IgD-negative memory B cell (primary cell): ENCODE results near the gene SEC23IP. TPM values are rescaled to one million over a fixed set of nuclear protein-coding genes. Genes with fewer than 3 reads are reported as not detected.

Experiments used
- H3K27ac Mint-ChIP-seq, 3 donors: one replicate each; pipeline ENCODE4 v1.8.0; 2020 to 2022; ENCODE audit warnings: mild to moderate bottlenecking in 3 of 3, mixed read lengths in 3 of 3, moderate library complexity in 1 of 3
- H3K27me3 Mint-ChIP-seq: one replicate; pipeline ENCODE4 v1.8.0; 2021; ENCODE audit warnings: mixed read lengths
- H3K36me3 Mint-ChIP-seq: one replicate; pipeline ENCODE4 v1.8.0; 2020; ENCODE audit warnings: mild to moderate bottlenecking, mixed read lengths
- H3K4me1 Mint-ChIP-seq, 3 donors: one replicate each; pipeline ENCODE4 v1.8.0; 2020 to 2022; ENCODE audit warnings: mixed read lengths in 3 of 3, mild to moderate bottlenecking in 1 of 3
- H3K4me3 Mint-ChIP-seq, 4 donors: one replicate each; pipeline ENCODE4 v1.8.0; 2020 to 2022; ENCODE audit warnings: mild to moderate bottlenecking in 4 of 4, mixed read lengths in 4 of 4, moderate library complexity in 3 of 4
- H3K9me3 Mint-ChIP-seq, 3 donors: one replicate each; pipeline ENCODE4 v1.8.0; 2020 to 2021; ENCODE audit warnings: mixed read lengths in 3 of 3, mild to moderate bottlenecking in 1 of 3
- polyA plus RNA-seq: library from polyadenylated mRNA; unstranded; fragments of 300-500 nt; fragmentation: Illumina TruSeq; gene quantifications from one replicate; pipeline ENCODE4 v1.2.3, GENCODE V29; 2021

SEC23IP gene
- polyA plus RNA-seq, 1 donor from 2014 or later, result 42.4 TPM

DNA sequence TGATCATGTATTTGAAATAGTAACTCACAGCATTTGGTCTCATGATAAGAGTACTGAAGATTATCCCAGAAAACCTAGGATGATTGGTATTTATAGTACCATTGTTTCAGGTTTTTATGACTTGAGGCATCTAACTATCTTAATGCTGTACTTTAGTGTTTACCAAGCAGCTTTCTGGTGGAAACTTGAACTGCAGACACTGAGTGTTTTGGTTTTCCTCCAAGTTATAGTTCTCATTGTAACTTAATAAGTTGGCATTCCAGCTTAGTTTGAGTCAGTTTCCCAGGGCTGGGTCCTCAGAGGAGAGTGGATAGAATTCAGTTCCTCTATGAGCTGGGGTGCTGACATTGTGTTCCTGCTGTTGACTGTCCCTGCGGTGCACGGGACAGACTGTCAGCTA is 50.4 kb downstream of the SEC23IP start:
- no peaks in the 10 kb centered on the region for H3K27me3 Mint-ChIP-seq
- H3K27ac Mint-ChIP-seq, result no peak overlapping the region
- peaks cover 0 to 2% (median 0%) of the 10 kb centered on the region in 3 donors for H3K4me1 Mint-ChIP-seq
- H3K36me3 Mint-ChIP-seq, result peaks cover 27% of the 10 kb centered on the region
- no peak overlapping the region for H3K4me3 Mint-ChIP-seq
- H3K9me3 Mint-ChIP-seq, result no peaks in the 10 kb centered on the region

DNA sequence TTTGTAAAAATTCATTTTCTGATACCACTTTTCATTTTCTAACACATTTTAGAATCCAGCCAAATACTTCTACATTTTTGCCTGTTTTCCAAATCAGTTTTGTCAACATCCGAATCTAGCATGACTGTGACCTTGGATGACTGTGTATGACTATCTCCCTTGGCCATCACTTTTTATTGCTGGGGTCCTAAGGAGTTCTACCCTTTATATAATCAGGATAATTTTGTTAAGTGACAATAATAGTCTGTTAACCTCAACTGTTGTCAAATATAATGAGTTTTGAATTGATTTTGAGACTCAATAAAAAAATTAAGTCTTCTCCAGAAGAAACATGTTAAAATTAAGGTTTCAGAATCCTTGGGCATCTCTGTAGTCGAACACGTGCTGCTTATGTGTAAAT is 53.3 kb downstream of the SEC23IP start:
- Mint-ChIP-seq H3K27me3 (no peaks in the 10 kb centered on the region), H3K4me3 (no peak overlapping the region), H3K27ac (no peak overlapping the region), H3K9me3 (no peaks in the 10 kb centered on the region), H3K36me3 (peaks cover 29% of the 10 kb centered on the region), H3K4me1 (no peaks in the 10 kb centered on the region)

DNA sequence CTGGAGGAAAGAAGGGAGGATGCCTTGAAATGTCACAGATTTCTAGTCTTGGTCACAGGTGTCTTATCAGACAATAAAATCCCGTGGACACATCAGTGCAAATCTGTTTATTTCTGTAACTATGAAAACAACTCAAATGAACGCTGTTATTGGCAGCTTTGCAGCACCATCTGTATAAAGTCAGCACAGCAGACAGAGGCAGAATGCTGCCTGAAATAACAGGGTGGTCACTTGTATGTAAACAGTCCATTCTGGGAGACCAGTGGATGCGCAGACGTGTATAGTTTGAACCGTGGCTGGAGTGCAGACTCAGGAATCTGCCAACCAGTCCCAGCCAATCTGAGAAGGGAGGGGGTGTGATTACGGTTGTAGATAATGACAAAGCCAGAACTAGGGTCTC is 54.8 kb downstream of the SEC23IP start:
- Mint-ChIP-seq H3K27me3 (no peaks in the 10 kb centered on the region), H3K4me1 (no peaks in the 10 kb centered on the region), H3K4me3 (no peak overlapping the region), H3K36me3 (peaks cover 23% of the 10 kb centered on the region), H3K27ac (no peak overlapping the region), H3K9me3 (no peaks in the 10 kb centered on the region)

DNA sequence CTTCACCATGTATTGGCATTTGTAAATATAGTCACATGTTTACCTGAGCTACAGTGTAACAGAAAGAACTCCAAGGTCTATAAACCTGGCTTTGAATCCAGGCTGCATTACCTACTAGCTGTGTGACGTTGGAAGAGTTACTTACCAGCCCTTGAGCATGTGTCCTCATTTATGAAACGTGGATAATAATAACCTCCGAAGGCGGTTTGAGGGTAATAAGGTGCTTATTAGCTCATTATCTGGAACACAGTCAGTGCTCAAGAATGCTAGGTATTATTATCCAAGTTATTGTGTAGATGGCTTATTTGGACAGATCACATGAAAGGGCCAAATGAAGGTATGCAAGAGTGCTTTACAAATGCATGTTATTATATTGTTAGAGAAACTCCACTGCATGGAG is 64.9 kb downstream of the SEC23IP start:
- Mint-ChIP-seq H3K9me3 (no peaks in the 10 kb centered on the region), H3K36me3 (peaks cover 6% of the 10 kb centered on the region), H3K4me1 (no peaks in the 10 kb centered on the region), H3K4me3 (no peak overlapping the region), H3K27me3 (no peaks in the 10 kb centered on the region), H3K27ac (no peak overlapping the region)

DNA sequence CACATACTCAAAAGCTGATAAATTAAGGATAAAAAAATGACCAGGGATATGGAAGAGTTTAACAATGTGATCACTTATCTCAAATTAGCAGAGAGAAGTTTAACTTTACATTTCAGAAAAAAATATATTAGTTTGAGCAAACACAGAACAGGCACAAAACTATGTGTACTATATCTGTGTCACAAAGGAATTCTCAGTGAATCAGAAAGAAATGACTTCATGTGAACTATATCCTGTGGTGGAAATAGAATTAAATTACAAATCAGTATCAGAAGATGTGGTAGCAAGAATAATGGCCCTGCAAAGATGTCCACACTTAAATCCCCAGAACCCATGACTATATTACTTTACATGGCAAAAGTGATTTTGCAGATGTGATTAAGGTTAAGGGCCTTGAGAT is 70.3 kb downstream of the SEC23IP start:
- H3K27me3 Mint-ChIP-seq, result peaks cover 5% of the 10 kb centered on the region
- H3K27ac Mint-ChIP-seq, result no peak overlapping the region
- H3K36me3 Mint-ChIP-seq, result peaks cover 5% of the 10 kb centered on the region
- peaks cover 9 to 14% (median 11%) of the 10 kb centered on the region in 3 donors for H3K9me3 Mint-ChIP-seq
- H3K4me3 Mint-ChIP-seq, result no peak overlapping the region
- no peaks in the 10 kb centered on the region for H3K4me1 Mint-ChIP-seq

DNA sequence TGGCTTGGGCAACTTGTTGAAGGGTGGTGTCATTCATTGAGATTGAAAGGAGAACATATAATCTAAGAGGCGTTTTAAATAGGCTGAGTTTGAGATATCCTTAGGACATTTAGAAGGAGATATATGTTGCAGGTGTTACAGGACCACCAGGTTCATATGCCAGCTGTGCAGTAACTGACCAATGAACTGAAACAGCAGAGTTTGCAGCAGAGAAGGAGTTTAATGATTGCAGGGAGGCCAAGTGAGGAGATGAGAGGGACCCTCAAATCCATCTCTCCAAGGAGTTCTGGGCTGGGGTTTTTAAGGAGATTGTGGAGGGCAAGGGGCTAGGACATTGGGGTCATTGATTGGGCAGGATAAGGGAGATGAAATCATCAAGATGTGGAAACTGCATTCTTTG is 74.5 kb downstream of the SEC23IP start:
- Mint-ChIP-seq H3K27ac (no peak overlapping the region), H3K4me1 (no peaks in the 10 kb centered on the region), H3K4me3 (no peak overlapping the region), H3K9me3 (peaks cover 9 to 18% (median 11%) of the 10 kb centered on the region in 3 donors), H3K36me3 (peaks cover 5% of the 10 kb centered on the region), H3K27me3 (peaks cover 10% of the 10 kb centered on the region)

DNA sequence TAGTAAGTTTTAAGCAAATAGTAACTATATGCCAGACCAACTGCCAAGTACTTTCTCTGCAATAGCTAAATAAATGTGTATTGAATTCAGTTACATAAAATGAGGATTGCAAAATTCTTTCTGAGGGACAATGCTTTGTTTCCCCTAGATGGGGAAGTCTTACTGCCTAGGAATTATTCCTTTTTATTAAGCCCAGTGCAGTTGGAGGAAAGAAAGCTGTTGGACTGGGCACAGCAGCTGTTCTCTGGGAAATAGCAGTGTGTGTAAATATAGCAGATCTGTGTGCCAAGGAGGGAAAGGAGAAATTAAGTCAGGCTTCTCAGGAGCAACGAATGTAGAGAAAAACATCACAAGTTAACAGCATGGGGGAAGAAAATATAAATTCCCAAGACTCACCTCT is 77.1 kb downstream of the SEC23IP start:
- no peaks in the 10 kb centered on the region for H3K4me1 Mint-ChIP-seq
- no peak overlapping the region for H3K27ac Mint-ChIP-seq
- H3K36me3 Mint-ChIP-seq, result peaks cover 3% of the 10 kb centered on the region
- H3K27me3 Mint-ChIP-seq, result peaks cover 12% of the 10 kb centered on the region
- H3K9me3 Mint-ChIP-seq, result peaks cover 9 to 18% (median 15%) of the 10 kb centered on the region in 3 donors
- H3K4me3 Mint-ChIP-seq, result no peak overlapping the region

DNA sequence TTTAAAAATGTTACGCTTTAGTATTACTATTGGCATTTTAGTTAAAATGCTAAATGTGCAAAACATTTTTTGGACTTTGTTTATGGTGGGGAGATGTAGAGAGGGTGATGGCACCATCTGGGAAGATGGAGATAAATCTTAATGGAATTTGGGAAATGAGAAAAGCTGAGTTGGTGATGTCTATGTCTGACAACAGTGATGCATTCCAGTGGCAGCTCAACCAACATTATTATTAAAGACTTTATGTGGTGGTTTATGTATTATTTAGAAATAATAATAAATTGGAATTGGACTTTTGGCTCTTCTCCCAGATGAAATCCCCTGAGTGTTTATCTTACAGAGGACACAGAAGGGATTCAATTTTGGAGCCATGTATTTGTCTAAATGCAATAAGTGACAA is 77.6 kb downstream of the SEC23IP start:
- Mint-ChIP-seq H3K9me3 (peaks cover 9 to 18% (median 15%) of the 10 kb centered on the region in 3 donors), H3K27ac (no peak overlapping the region), H3K27me3 (peaks cover 12% of the 10 kb centered on the region), H3K4me1 (no peaks in the 10 kb centered on the region), H3K4me3 (no peak overlapping the region), H3K36me3 (peaks cover 3% of the 10 kb centered on the region)

DNA sequence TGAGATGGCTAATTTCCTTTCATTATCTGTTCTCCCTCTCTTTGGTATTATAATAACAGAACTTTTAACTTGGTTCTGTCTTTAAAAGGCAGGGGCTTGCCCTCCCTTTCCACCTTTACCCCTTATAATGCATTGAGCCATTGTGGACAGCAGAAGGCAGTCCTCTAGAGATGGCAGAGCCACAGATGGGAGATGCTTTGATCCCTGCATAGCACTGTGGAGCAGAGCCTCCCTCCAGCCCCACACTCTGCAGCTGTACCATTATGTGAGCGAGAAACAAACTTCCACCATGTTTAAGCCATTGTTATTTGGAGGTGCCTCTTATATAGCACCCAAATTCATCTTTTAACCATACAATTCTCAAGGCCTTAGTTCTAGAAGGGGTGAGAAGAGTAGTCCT is 78.4 kb downstream of the SEC23IP start:
- H3K4me3 Mint-ChIP-seq, result no peak overlapping the region
- no peaks in the 10 kb centered on the region for H3K4me1 Mint-ChIP-seq
- no peak overlapping the region for H3K27ac Mint-ChIP-seq
- H3K27me3 Mint-ChIP-seq, result peaks cover 12% of the 10 kb centered on the region
- H3K9me3 Mint-ChIP-seq, result peaks cover 9 to 18% (median 15%) of the 10 kb centered on the region in 3 donors
- peaks cover 3% of the 10 kb centered on the region for H3K36me3 Mint-ChIP-seq

DNA sequence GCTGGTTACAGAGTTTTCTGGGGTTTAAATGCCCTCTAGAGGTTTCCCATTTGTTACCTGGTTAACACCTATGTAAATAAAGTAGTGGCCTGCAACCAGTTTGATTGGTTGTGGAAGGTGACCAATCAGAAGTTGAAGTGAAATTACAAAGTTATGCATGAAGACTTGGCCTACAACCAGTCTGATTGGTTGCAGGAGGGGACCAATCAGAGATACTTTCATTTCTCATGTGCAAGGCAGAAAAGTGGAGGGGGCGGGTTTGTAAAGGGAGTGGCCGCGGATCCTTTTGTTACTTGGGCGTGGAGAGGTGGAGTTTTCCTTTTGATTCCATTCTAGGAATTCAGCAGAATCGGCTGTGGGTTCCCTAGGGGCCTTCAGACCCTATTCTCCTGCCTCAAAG is 80.8 kb downstream of the SEC23IP start:
- peaks cover 11% of the 10 kb centered on the region for H3K27me3 Mint-ChIP-seq
- no peaks in the 10 kb centered on the region for H3K4me1 Mint-ChIP-seq
- peaks cover 0 to 3% (median 0%) of the 10 kb centered on the region in 3 donors for H3K9me3 Mint-ChIP-seq
- no peak overlapping the region for H3K27ac Mint-ChIP-seq
- H3K4me3 Mint-ChIP-seq, result no peak overlapping the region
- no peaks in the 10 kb centered on the region for H3K36me3 Mint-ChIP-seq

DNA sequence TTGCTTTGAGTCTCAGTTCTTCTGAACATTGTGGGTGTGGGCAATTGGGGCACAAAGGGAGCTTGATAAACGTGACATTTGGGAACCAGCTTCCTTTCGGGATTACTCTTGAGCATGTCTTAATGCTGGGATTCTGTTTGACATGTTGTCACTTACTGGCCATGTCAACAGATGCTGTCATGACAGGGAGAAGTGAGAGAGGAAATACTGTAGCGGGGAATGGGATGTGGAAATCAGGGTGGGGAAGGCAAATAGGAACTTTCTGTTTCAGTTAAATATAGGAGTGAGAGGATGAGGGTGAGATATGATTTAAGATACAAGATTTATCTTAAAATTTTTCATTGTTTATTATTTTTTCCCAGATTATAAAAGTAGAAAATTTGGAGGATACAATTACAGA is 83.9 kb downstream of the SEC23IP start:
- no peaks in the 10 kb centered on the region for H3K4me1 Mint-ChIP-seq
- H3K27me3 Mint-ChIP-seq, result peaks cover 6% of the 10 kb centered on the region
- no peak overlapping the region for H3K27ac Mint-ChIP-seq
- H3K9me3 Mint-ChIP-seq, result peaks cover 0 to 3% (median 0%) of the 10 kb centered on the region in 3 donors
- H3K4me3 Mint-ChIP-seq, result no peak overlapping the region
- no peaks in the 10 kb centered on the region for H3K36me3 Mint-ChIP-seq

DNA sequence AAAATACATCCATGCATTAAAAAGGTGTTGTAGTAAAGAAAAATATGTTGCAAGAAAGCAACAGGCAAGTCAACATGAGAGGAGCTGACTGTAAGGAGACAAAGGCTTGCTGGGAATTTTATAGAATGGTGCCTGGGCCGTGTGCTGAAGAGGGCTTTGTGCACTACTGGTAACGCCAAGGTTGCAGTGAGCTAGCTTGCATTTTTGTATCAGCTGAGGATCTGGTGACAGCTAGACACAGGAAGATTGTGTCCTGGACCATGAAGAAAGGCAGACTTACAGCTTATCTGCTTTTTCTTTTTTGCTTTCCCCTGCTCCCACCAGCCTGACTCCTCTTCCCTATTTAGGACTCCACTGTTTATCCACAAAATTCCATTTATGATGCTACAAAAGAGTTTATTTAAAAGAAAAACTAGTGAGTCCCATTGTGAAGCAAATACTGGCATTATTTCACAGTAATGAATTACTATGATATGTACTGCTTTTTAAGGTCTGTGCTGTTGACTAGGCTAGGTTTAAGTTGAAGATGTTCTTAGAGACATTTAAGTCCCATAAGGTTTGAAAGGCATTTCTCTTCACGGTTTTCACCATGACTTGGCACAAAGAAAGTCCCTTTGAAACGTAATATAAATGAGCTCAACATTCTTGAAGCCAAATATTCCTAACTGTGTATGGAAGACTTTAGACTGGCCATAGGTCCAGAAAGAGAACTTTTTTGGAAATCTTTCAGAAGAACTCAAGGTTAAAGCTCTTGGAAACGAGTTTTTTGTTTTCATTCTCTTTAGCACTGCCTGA is 88.6 kb downstream of the SEC23IP start:
- Mint-ChIP-seq H3K9me3 (peaks cover 0 to 1% (median 0%) of the 10 kb centered on the region in 3 donors), H3K4me3 (no peak overlapping the region), H3K27ac (no peak overlapping the region), H3K36me3 (no peaks in the 10 kb centered on the region), H3K4me1 (peaks cover 0 to 4% (median 0%) of the 10 kb centered on the region in 3 donors), H3K27me3 (peaks cover 5% of the 10 kb centered on the region)

DNA sequence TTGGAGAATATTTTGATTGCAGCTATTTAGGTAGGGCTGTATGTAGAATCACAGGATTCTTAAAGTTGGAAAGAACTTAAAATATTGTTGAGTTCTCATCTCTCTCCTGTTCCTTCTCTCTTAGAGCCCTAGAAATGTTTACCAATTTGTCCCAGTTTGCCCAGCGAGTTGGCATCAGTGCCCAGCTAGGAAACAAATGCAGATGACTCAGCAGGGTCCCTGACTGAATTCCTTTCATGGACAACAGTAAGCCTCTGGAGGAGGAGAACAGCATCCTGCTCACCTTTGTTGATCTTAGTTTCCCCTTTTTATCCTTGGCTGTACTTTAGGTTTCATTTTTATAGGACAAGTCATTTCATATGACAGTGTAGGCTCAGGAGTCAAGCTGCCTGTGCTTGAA is 89.3 kb downstream of the SEC23IP start:
- H3K4me1 Mint-ChIP-seq, result peaks cover 0 to 4% (median 0%) of the 10 kb centered on the region in 3 donors
- peaks cover 0 to 3% (median 0%) of the 10 kb centered on the region in 3 donors for H3K9me3 Mint-ChIP-seq
- no peak overlapping the region for H3K27ac Mint-ChIP-seq
- no peaks in the 10 kb centered on the region for H3K36me3 Mint-ChIP-seq
- no peak overlapping the region for H3K4me3 Mint-ChIP-seq
- peaks cover 7% of the 10 kb centered on the region for H3K27me3 Mint-ChIP-seq

DNA sequence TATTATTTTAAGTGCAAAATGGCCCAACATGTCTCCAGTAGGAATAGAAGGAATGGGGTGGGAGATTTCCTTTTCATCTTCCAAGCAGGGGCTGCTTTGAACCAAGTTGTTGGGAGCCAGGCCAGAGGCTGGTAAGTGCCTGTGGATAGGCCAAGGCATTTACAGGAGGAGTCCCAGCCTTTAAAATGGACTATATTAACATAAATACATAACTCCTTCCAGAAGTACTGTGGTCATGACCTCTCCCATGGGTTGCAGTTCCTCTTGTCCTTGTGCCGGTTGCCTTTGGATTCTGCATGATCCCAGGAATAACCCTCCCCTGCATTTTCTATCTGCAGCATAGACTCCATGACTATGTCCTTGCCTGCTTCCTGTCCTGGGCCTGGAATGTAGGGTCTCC is 95.8 kb downstream of the SEC23IP start:
- H3K4me1 Mint-ChIP-seq, result no peaks in the 10 kb centered on the region
- H3K4me3 Mint-ChIP-seq, result no peak overlapping the region
- H3K9me3 Mint-ChIP-seq, result peaks cover 0 to 5% (median 0%) of the 10 kb centered on the region in 3 donors
- H3K27ac Mint-ChIP-seq, result no peak overlapping the region
- peaks cover 9% of the 10 kb centered on the region for H3K27me3 Mint-ChIP-seq
- H3K36me3 Mint-ChIP-seq, result no peaks in the 10 kb centered on the region

DNA sequence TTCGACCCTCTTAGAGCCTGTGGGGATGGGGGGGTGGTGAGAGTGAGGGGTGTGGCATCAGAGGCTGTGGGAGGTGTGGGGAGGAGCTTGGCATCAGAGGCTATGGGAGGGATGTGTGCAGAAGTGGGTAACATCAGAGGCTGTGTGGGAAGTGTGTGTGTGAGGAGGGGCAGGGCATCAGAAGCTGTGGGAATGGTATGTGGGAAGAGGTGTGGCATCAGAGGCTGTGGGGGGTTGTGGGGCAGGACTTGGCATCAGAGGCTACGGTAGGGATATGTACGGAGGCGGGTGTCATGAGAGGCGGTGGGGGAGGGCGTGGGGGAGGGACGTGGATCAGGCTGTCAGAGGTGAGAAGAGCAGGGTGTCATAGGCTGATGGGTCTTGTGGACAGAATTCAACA is 97.4 kb downstream of the SEC23IP start:
- H3K4me1 Mint-ChIP-seq, result no peaks in the 10 kb centered on the region
- H3K36me3 Mint-ChIP-seq, result no peaks in the 10 kb centered on the region
- H3K4me3 Mint-ChIP-seq, result no peak overlapping the region
- H3K27me3 Mint-ChIP-seq, result peaks cover 9% of the 10 kb centered on the region
- H3K9me3 Mint-ChIP-seq, result peaks cover 0 to 8% (median 0%) of the 10 kb centered on the region in 3 donors
- no peak overlapping the region for H3K27ac Mint-ChIP-seq

DNA sequence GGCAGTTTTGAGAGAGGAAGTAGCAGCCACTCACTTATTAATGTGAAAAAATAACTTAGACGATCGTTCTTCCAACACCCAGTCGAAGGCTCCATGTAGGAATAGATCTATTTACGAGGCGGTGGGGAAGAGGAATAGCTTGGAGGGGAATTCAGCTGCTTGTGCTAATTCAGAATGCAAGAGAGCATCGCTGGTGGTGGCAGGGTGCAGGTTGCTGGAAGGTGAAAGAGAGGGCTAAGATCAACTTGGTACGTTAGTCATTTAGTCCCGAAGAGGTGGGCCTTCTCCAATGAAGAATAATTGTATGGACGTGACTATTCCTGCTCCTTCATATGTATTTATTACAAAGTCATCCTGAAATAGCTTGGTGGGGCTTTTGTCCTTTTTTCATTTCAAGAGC is 98.5 kb downstream of the SEC23IP start:
- H3K36me3 Mint-ChIP-seq, result no peaks in the 10 kb centered on the region
- H3K4me3 Mint-ChIP-seq, result no peak overlapping the region
- peaks cover 0 to 7% (median 6%) of the 10 kb centered on the region in 3 donors for H3K9me3 Mint-ChIP-seq
- no peak overlapping the region for H3K27ac Mint-ChIP-seq
- no peaks in the 10 kb centered on the region for H3K4me1 Mint-ChIP-seq
- peaks cover 10% of the 10 kb centered on the region for H3K27me3 Mint-ChIP-seq
